A549 (cell line): Measurements from ENCODE around the gene CAPN9. TPM values are rescaled to one million over a fixed set of nuclear protein-coding genes. Genes with fewer than 3 reads are reported as not detected.

ENCODE experiments used
- ATAC-seq, 2 experiments: fragments of 200-7000 bp in 1 of 2; fragments of >200 bp in 1 of 2; cut with Nextera tagmentation in 1 of 2; cut with Tn5 transposase in 1 of 2; 3 replicates each; pipeline versions ENCODE4 v1.8.0 to v1.9.1; 2018 to 2020; ENCODE audit warnings: mild to moderate bottlenecking in 1 of 2, moderate library complexity in 1 of 2
- CTCF ChIA-PET: fragments of 300-600 bp; sonication (Branson Sonifier 250); formaldehyde crosslinking; extraction: SDS; loops from one replicate; lab custom pipeline; 2021; ENCODE audit warnings: antibody characterized with exemption, inconsistent platforms; lab: Yijun Ruan, JAX
- POLR2A ChIA-PET: fragments of 350-600 bp; formaldehyde crosslinking; extraction: SDS; loops from one replicate; lab custom pipeline; 2021; ENCODE audit warnings: antibody characterized with exemption, inconsistent platforms; lab: Yijun Ruan, JAX
- DNase-seq, 2 experiments: peaks; one replicate each; pipeline versions ENCODE4 v3.0.0 to v3.0.0-alpha.2; 2011 to 2016; ENCODE audit warnings: low read depth in 1 of 2, low spot score in 1 of 2
- FAIRE-seq: peaks from 2 replicates; lab custom pipeline; 2011; peaks lifted over from hg19 to GRCh38; lab: Jason Lieb, UNC
- H3K27ac ChIP-seq, 2 experiments: fragments of >200 bp; sonication (Bioruptor Twin); formaldehyde crosslinking; 3 replicates each; pipeline ENCODE4 v1.5.1; 2016 to 2017
- H3K4me1 ChIP-seq: fragments of >200 bp; sonication (Bioruptor Twin); formaldehyde crosslinking; 3 replicates; pipeline ENCODE4 v1.6.1; 2016
- H3K4me2 ChIP-seq: fragments of >200 bp; sonication (Bioruptor Twin); formaldehyde crosslinking; 3 replicates; pipeline ENCODE4 v1.6.1; 2016
- H3K4me3 ChIP-seq: fragments of >200 bp; sonication (Bioruptor Twin); formaldehyde crosslinking; 3 replicates; pipeline ENCODE4 v1.5.1; 2016
- H3K9me3 ChIP-seq: fragments of >200 bp; sonication (Bioruptor Twin); formaldehyde crosslinking; 3 replicates; pipeline ENCODE4 v1.6.1; 2016
- BCL3 ChIP-seq: fragments of >200 bp; sonication (Bioruptor Twin); formaldehyde crosslinking; IDR thresholded peaks from 3 replicates; pipeline ENCODE4 v1.6.1; 2016
- CBX2 ChIP-seq: fragments of 200-600 bp; sonication (generic); IDR thresholded peaks from 2 replicates; pipeline ENCODE4 v1.6.1; 2016; ENCODE audit warnings: low read depth, mild to moderate bottlenecking, borderline replicate concordance
- CEBPB ChIP-seq, 2 experiments: fragments of >200 bp in 1 of 2; sonication (Bioruptor Twin) in 1 of 2; formaldehyde crosslinking in 1 of 2; IDR thresholded peaks; 2 replicates each; pipeline ENCODE4 v1.6.1; 2012 to 2016
- EHF ChIP-seq: fragments of 250-450 bp; sonication (Bioruptor Pico); IDR thresholded peaks from 2 replicates; pipeline ENCODE4 v1.5.0; 2020; ENCODE audit warnings: mild to moderate bottlenecking
- EP300 ChIP-seq, 2 experiments: fragments of >200 bp; sonication (Bioruptor Twin); formaldehyde crosslinking; IDR thresholded peaks; 2 replicates in 1 of 2; 3 replicates in 1 of 2; pipeline ENCODE4 v1.6.1; 2016 to 2017
- FOSB ChIP-seq: fragments of 250-450 bp; sonication (Bioruptor Pico); IDR thresholded peaks from 2 replicates; pipeline ENCODE4 v1.5.0; 2020; ENCODE audit warnings: mild to moderate bottlenecking, moderate library complexity
- FOSL2 ChIP-seq, 2 experiments: fragments of 450-650 bp in 1 of 2; fragments of >200 bp in 1 of 2; sonication (Bioruptor Twin) in 1 of 2; formaldehyde crosslinking; IDR thresholded peaks; 2 replicates each; pipeline versions ENCODE4 v1.5.0 to v1.6.1; 2016 to 2020; ENCODE audit warnings: mild to moderate bottlenecking in 1 of 2, moderate library complexity in 1 of 2
- HOXB13 ChIP-seq: fragments of 250-450 bp; sonication (Bioruptor Pico); IDR thresholded peaks from 2 replicates; pipeline ENCODE4 v1.5.0; 2020; ENCODE audit warnings: low read depth, mild to moderate bottlenecking, moderate library complexity
- HOXB5 ChIP-seq: fragments of 250-450 bp; sonication (Bioruptor Pico); IDR thresholded peaks from 2 replicates; pipeline ENCODE4 v1.5.0; 2020; ENCODE audit warnings: mild to moderate bottlenecking, moderate library complexity
- JUN ChIP-seq, 2 experiments: fragments of >200 bp; sonication (Bioruptor Twin); formaldehyde crosslinking; IDR thresholded peaks; 2 replicates in 1 of 2; 3 replicates in 1 of 2; pipeline ENCODE4 v1.6.1; 2016 to 2017
- KDM1A ChIP-seq: fragments of 200-600 bp; sonication (generic); IDR thresholded peaks from 2 replicates; pipeline ENCODE4 v1.6.1; 2016; ENCODE audit warnings: low read depth, mild to moderate bottlenecking
- MAFK ChIP-seq: fragments of 450-650 bp; IDR thresholded peaks from 2 replicates; pipeline ENCODE4 v1.6.1; 2014; ENCODE audit not compliant: partially characterized antibody
- MAZ ChIP-seq: fragments of 150-350 bp; IDR thresholded peaks from 2 replicates; pipeline ENCODE4 v1.6.1; 2014; ENCODE audit warnings: antibody characterized with exemption, low read depth, low read length, borderline replicate concordance
- NFE2L2 ChIP-seq: fragments of 150-350 bp; conservative IDR thresholded peaks from 2 replicates; pipeline ENCODE4 v1.6.1; 2014; ENCODE audit warnings: low read length
- RNF2 ChIP-seq: fragments of 200-600 bp; sonication (generic); IDR thresholded peaks from 2 replicates; pipeline ENCODE4 v1.6.1; 2016; ENCODE audit warnings: low read depth, mild to moderate bottlenecking, antibody characterized with exemption, moderate library complexity, borderline replicate concordance
- SMC3 ChIP-seq: fragments of >200 bp; sonication (Bioruptor Twin); formaldehyde crosslinking; IDR thresholded peaks from 3 replicates; pipeline ENCODE4 v1.6.1; 2018; ENCODE audit warnings: inconsistent platforms
- SREBF2 ChIP-seq: fragments of 450-650 bp; IDR thresholded peaks from 2 replicates; pipeline ENCODE4 v1.6.1; 2014; ENCODE audit warnings: mild to moderate bottlenecking, moderate library complexity
- TFCP2L1 ChIP-seq: fragments of 250-450 bp; sonication (Bioruptor Pico); IDR thresholded peaks from 2 replicates; pipeline ENCODE4 v1.5.0; 2021; ENCODE audit warnings: mild to moderate bottlenecking
- TP53 ChIP-seq: fragments of 250-450 bp; sonication (Bioruptor Pico); IDR thresholded peaks from 2 replicates; pipeline ENCODE4 v1.5.0; 2021; ENCODE audit warnings: mild to moderate bottlenecking, moderate library complexity
- USF2 ChIP-seq: fragments of 450-650 bp; IDR thresholded peaks from 2 replicates; pipeline ENCODE4 v1.6.1; 2014; ENCODE audit warnings: antibody characterized with exemption
- ZC3H11A ChIP-seq: fragments of 450-650 bp; IDR thresholded peaks from 2 replicates; pipeline ENCODE4 v1.6.1; 2014; ENCODE audit warnings: antibody characterized with exemption, mild to moderate bottlenecking
- ZFP36 ChIP-seq: fragments of 450-650 bp; IDR thresholded peaks from 2 replicates; pipeline ENCODE4 v1.6.1; 2014; ENCODE audit warnings: borderline replicate concordance; ENCODE audit not compliant: partially characterized antibody
- WGBS: methylation state at CpG from one replicate; pipeline ENCODE4 v1.1.6; 2017; ENCODE audit errors: missing lambda C conversion rate; 5-methylcytosine and 5-hydroxymethylcytosine counted together
- polyA plus RNA-seq, 4 experiments: library from polyadenylated mRNA; depleted of rRNA in 3 of 4; stranded (reverse); fragments of >200 nt; fragmentation: RNase III in 1 of 4; extraction: RNeasy Plus Mini Kit Qiagen cat#74134 plus additional on column Dnase treatment in 1 of 4; gene quantifications; 2 replicates in 3 of 4; 3 replicates in 1 of 4; pipeline ENCODE4 v1.2.3, GENCODE V29; 2011 to 2017
- TF ChIP-seq, protein P1 (sequence below): IDR thresholded peaks from 2 replicates; pipeline ENCODE4 v1.6.1; 2012; ENCODE audit warnings: low read depth, borderline replicate concordance
- TF ChIP-seq, protein P2 (sequence below): fragments of >200 bp; sonication (Bioruptor Twin); formaldehyde crosslinking; IDR thresholded peaks from 3 replicates; pipeline ENCODE4 v1.5.1; 2016
- TF ChIP-seq, protein P3 (sequence below): IDR thresholded peaks from 2 replicates; pipeline ENCODE4 v1.6.1; 2012
- TF ChIP-seq, protein P4 (sequence below): fragments of 200-600 bp; sonication (generic); IDR thresholded peaks from 2 replicates; pipeline ENCODE4 v1.6.1; 2016; ENCODE audit warnings: antibody characterized with exemption, mild to moderate bottlenecking, moderate library complexity

CAPN9 gene
- polyA plus RNA-seq, 2 of the 4 experiments (the other 2 are of a cell fraction) = not detected

DNA sequence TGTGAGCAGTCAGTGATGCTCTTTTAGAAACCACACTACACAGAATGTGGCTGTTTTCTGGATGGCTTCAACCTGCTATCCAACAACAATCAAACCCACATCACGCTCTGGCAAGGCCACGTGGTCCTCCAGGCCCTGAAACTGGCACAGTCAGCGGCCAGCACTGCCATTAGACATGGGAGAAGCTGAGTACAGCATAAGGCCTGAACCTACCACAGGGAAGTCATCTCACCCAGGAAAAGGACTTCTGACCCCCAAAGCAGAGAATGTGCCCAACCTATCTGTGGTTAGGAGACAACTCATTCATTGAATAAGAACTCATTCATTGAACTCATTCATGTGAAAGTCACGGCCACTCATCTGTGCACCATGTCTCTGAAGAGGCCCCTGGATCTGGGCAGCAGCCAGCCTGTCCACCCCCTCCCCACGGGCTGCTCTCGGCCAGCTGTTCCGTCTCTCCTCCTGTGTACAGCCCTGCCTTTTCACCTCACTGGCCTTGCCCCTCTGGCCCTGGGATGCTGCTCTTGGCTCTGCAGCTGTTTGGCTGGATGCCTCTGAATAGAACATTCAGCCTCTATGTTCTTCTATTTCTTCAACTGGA lies 80.0 kb downstream of the CAPN9 start:
- DNase-seq (no peak), ATAC-seq (no peak), FAIRE-seq (no peak)
- POLR2A ChIA-PET = no interaction called here
- H3K4me3 ChIP-seq = no peak overlapping the region
- no peaks in the 10 kb centered on the region for H3K9me3 ChIP-seq
- TF ChIP-seq, protein P1, sequence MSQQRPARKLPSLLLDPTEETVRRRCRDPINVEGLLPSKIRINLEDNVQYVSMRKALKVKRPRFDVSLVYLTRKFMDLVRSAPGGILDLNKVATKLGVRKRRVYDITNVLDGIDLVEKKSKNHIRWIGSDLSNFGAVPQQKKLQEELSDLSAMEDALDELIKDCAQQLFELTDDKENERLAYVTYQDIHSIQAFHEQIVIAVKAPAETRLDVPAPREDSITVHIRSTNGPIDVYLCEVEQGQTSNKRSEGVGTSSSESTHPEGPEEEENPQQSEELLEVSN = no peak
- TF ChIP-seq TP53 (CRISPR knock-in tag) = no peak
- TF ChIP-seq HOXB13 (CRISPR knock-in tag) = no peak
- no peak for TF ChIP-seq ZFP36
- TF ChIP-seq KDM1A = no peak
- TF ChIP-seq EP300 (IDR thresholded peaks at IDR 0.05) = no peak
- no peak for TF ChIP-seq USF2
- TF ChIP-seq SMC3 = no peak
- TF ChIP-seq FOSL2 (IDR thresholded peaks at IDR 0.05) = no peak
- TF ChIP-seq FOSL2 (CRISPR knock-in tag; IDR thresholded peaks at IDR 0.05) = no peak
- TF ChIP-seq EHF (CRISPR knock-in tag) = no peak
- no peak for TF ChIP-seq MAFK
- no peak for TF ChIP-seq SREBF2
- TF ChIP-seq, protein P2, sequence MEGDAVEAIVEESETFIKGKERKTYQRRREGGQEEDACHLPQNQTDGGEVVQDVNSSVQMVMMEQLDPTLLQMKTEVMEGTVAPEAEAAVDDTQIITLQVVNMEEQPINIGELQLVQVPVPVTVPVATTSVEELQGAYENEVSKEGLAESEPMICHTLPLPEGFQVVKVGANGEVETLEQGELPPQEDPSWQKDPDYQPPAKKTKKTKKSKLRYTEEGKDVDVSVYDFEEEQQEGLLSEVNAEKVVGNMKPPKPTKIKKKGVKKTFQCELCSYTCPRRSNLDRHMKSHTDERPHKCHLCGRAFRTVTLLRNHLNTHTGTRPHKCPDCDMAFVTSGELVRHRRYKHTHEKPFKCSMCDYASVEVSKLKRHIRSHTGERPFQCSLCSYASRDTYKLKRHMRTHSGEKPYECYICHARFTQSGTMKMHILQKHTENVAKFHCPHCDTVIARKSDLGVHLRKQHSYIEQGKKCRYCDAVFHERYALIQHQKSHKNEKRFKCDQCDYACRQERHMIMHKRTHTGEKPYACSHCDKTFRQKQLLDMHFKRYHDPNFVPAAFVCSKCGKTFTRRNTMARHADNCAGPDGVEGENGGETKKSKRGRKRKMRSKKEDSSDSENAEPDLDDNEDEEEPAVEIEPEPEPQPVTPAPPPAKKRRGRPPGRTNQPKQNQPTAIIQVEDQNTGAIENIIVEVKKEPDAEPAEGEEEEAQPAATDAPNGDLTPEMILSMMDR = no peak
- TF ChIP-seq CBX2 = no peak
- no peak for TF ChIP-seq HOXB5 (CRISPR knock-in tag)
- TF ChIP-seq TFCP2L1 = no peak
- TF ChIP-seq MAZ = no peak
- TF ChIP-seq, protein P3, sequence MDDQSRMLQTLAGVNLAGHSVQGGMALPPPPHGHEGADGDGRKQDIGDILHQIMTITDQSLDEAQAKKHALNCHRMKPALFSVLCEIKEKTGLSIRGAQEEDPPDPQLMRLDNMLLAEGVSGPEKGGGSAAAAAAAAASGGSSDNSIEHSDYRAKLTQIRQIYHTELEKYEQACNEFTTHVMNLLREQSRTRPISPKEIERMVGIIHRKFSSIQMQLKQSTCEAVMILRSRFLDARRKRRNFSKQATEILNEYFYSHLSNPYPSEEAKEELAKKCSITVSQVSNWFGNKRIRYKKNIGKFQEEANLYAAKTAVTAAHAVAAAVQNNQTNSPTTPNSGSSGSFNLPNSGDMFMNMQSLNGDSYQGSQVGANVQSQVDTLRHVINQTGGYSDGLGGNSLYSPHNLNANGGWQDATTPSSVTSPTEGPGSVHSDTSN = no peak
- WGBS = 58% methylated on average over 7 of the region's 7 CpGs
- H3K4me1 ChIP-seq = peaks cover 18% of the 10 kb centered on the region
- no peak overlapping the region for H3K4me2 ChIP-seq
- CTCF ChIA-PET = no interaction called here
- no peak overlapping the region for H3K27ac ChIP-seq

- 70% methylated on average over 5 of the region's 5 CpGs for WGBS
- no peak overlapping the region for H3K4me2 ChIP-seq
- no peak for ATAC-seq
- no peak overlapping the region for H3K27ac ChIP-seq
- H3K9me3 ChIP-seq = no peaks in the 10 kb centered on the region
- CTCF ChIA-PET = no interaction called here
- DNase-seq = no peak
- no peak for FAIRE-seq
- H3K4me1 ChIP-seq = peaks cover 18% of the 10 kb centered on the region
- H3K4me3 ChIP-seq = no peak overlapping the region
- POLR2A ChIA-PET = no interaction called here
- TF ChIP-seq BCL3 (no peak), CEBPB (IDR thresholded peaks at IDR 0.05) (no peak), JUN (IDR thresholded peaks at IDR 0.05) (no peak), HOXB5 (CRISPR knock-in tag) (no peak), NFE2L2 (no peak), FOSB (CRISPR knock-in tag) (no peak), ZC3H11A (no peak), RNF2 (no peak), EP300 (IDR thresholded peaks at IDR 0.05) (no peak)
- TF ChIP-seq, protein P4, sequence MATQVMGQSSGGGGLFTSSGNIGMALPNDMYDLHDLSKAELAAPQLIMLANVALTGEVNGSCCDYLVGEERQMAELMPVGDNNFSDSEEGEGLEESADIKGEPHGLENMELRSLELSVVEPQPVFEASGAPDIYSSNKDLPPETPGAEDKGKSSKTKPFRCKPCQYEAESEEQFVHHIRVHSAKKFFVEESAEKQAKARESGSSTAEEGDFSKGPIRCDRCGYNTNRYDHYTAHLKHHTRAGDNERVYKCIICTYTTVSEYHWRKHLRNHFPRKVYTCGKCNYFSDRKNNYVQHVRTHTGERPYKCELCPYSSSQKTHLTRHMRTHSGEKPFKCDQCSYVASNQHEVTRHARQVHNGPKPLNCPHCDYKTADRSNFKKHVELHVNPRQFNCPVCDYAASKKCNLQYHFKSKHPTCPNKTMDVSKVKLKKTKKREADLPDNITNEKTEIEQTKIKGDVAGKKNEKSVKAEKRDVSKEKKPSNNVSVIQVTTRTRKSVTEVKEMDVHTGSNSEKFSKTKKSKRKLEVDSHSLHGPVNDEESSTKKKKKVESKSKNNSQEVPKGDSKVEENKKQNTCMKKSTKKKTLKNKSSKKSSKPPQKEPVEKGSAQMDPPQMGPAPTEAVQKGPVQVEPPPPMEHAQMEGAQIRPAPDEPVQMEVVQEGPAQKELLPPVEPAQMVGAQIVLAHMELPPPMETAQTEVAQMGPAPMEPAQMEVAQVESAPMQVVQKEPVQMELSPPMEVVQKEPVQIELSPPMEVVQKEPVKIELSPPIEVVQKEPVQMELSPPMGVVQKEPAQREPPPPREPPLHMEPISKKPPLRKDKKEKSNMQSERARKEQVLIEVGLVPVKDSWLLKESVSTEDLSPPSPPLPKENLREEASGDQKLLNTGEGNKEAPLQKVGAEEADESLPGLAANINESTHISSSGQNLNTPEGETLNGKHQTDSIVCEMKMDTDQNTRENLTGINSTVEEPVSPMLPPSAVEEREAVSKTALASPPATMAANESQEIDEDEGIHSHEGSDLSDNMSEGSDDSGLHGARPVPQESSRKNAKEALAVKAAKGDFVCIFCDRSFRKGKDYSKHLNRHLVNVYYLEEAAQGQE = no peak
- TF ChIP-seq, protein P1 = no peak
- TF ChIP-seq, protein P3 = no peak
These were observed 80.6 kb downstream of the CAPN9 start for GRCh38 chr1:230827801-230828200.
